Astrocyte (in vitro differentiated cells and primary cell): ENCODE measurements around the gene ZNF414. TPM values are rescaled to one million over a fixed set of nuclear protein-coding genes. Genes with fewer than 3 reads are reported as not detected.

Experiments used
- DNase-seq: peaks from one replicate; pipeline ENCODE4 v3.0.0-alpha.2; 2010; ENCODE audit warnings: low read depth
- FAIRE-seq: peaks from 2 replicates; lab custom pipeline; 2011; peaks lifted over from hg19 to GRCh38; lab: Jason Lieb, UNC
- H2AFZ ChIP-seq: 2 replicates; pipeline ENCODE4 v1.6.0; 2012; ENCODE audit warnings: low read depth, low read length, inconsistent platforms
- H3K27ac ChIP-seq: 2 replicates; pipeline ENCODE4 v1.5.1; 2011; ENCODE audit warnings: low read depth, low read length, inconsistent platforms
- H3K27me3 ChIP-seq: 2 replicates; pipeline ENCODE4 v1.6.0; 2011; ENCODE audit warnings: low read length, inconsistent platforms; ENCODE audit not compliant: insufficient read depth
- H3K36me3 ChIP-seq: 2 replicates; pipeline ENCODE4 v1.5.1; 2011; ENCODE audit warnings: low read length, inconsistent platforms; ENCODE audit not compliant: insufficient read depth
- H3K4me1 ChIP-seq: 2 replicates; pipeline ENCODE4 v1.5.1; 2011; ENCODE audit warnings: low read length, inconsistent platforms; ENCODE audit not compliant: insufficient read depth
- H3K4me2 ChIP-seq: 2 replicates; pipeline ENCODE4 v1.6.0; 2012; ENCODE audit warnings: low read length, inconsistent platforms
- H3K4me3 ChIP-seq: 2 replicates; pipeline ENCODE4 v1.5.1; 2011; ENCODE audit warnings: low read depth, mild to moderate bottlenecking, low read length, inconsistent platforms; ENCODE audit not compliant: insufficient read depth
- H3K79me2 ChIP-seq: 2 replicates; pipeline ENCODE4 v1.6.0; 2012; ENCODE audit warnings: mild to moderate bottlenecking, low read length, inconsistent platforms; ENCODE audit not compliant: insufficient read depth
- H3K9ac ChIP-seq: 2 replicates; pipeline ENCODE4 v1.6.0; 2012; ENCODE audit warnings: mild to moderate bottlenecking, low read length, inconsistent platforms
- H3K9me3 ChIP-seq: 2 replicates; pipeline ENCODE4 v1.5.1; 2012; ENCODE audit warnings: low read depth, mild to moderate bottlenecking, low read length, inconsistent platforms; ENCODE audit not compliant: insufficient read depth
- H4K20me1 ChIP-seq: 2 replicates; pipeline ENCODE4 v1.6.0; 2012; ENCODE audit warnings: low read length, inconsistent platforms; ENCODE audit not compliant: insufficient read depth
- H3K27ac Mint-ChIP-seq: one replicate; pipeline ENCODE4 v1.8.0; 2021; ENCODE audit warnings: mild to moderate bottlenecking, mixed read lengths; ENCODE audit not compliant: unreplicated experiment
- H3K27me3 Mint-ChIP-seq: one replicate; pipeline ENCODE4 v1.8.0; 2021; ENCODE audit warnings: low read depth, mixed read lengths; ENCODE audit not compliant: unreplicated experiment
- H3K36me3 Mint-ChIP-seq: one replicate; pipeline ENCODE4 v1.8.0; 2021; ENCODE audit warnings: low read depth, mixed read lengths; ENCODE audit not compliant: unreplicated experiment
- H3K4me1 Mint-ChIP-seq: one replicate; pipeline ENCODE4 v1.8.0; 2021; ENCODE audit warnings: low read depth, mixed read lengths; ENCODE audit not compliant: unreplicated experiment
- H3K4me3 Mint-ChIP-seq: one replicate; pipeline ENCODE4 v1.8.0; 2021; ENCODE audit warnings: mild to moderate bottlenecking, moderate library complexity, mixed read lengths; ENCODE audit not compliant: unreplicated experiment
- H3K9me3 Mint-ChIP-seq: one replicate; pipeline ENCODE4 v1.8.0; 2021; ENCODE audit warnings: mild to moderate bottlenecking, mixed read lengths; ENCODE audit not compliant: unreplicated experiment
- CTCF ChIP-seq: IDR thresholded peaks from 2 replicates; pipeline ENCODE4 v1.5.1; 2011; ENCODE audit warnings: low read depth, mild to moderate bottlenecking, inconsistent platforms, low read length, moderate library complexity; ENCODE audit not compliant: insufficient read depth
- EZH2 ChIP-seq: IDR thresholded peaks from 2 replicates; pipeline ENCODE4 v1.6.1; 2012; ENCODE audit warnings: mild to moderate bottlenecking, low read length, inconsistent platforms; ENCODE audit not compliant: insufficient read depth
- total RNA-seq: library from RNA; stranded (reverse); gene quantifications from 2 replicates; pipeline ENCODE4 v1.2.1, GENCODE V29; 2021

ZNF414 gene
- total RNA-seq, 1 donor from 2014 or later, result 17.2 TPM

- Histone ChIP-seq H3K36me3 (no peaks in the 10 kb centered on the region), H3K9ac (no peak overlapping the region), H3K9me3 (no peaks in the 10 kb centered on the region), H3K79me2 (no peaks in the 10 kb centered on the region), H3K4me2 (no peak overlapping the region), H3K4me1 (no peaks in the 10 kb centered on the region), H2AFZ (no peak overlapping the region), H3K4me3 (no peak overlapping the region), H3K27ac (no peak overlapping the region), H3K27me3 (no peaks in the 10 kb centered on the region), H4K20me1 (no peaks in the 10 kb centered on the region)
- DNase-seq (no peak), FAIRE-seq (no peak)
- H3K36me3 Mint-ChIP-seq, result peaks cover 1% of the 10 kb centered on the region
- H3K27me3 Mint-ChIP-seq, result no peaks in the 10 kb centered on the region
- no peaks in the 10 kb centered on the region for H3K9me3 Mint-ChIP-seq
- TF ChIP-seq EZH2, result no peak
- no peak for TF ChIP-seq CTCF
- H3K4me3 Mint-ChIP-seq, result no peak overlapping the region
- H3K4me1 Mint-ChIP-seq, result no peaks in the 10 kb centered on the region
- no peak overlapping the region for H3K27ac Mint-ChIP-seq
Observed at GRCh38 chr19:8536282-8536681, 22.3 kb upstream of the ZNF414 start.

GRCh38 chr19:8532225-8532624, 18.3 kb upstream of the ZNF414 start:
- Mint-ChIP-seq H3K9me3 (peaks cover 3% of the 10 kb centered on the region), H3K4me3 (no peak overlapping the region), H3K27me3 (no peaks in the 10 kb centered on the region), H3K27ac (no peak overlapping the region), H3K36me3 (peaks cover 4% of the 10 kb centered on the region), H3K4me1 (peaks cover 2% of the 10 kb centered on the region)
- H3K79me2 ChIP-seq, result peaks cover 2% of the 10 kb centered on the region
- no peak overlapping the region for H3K4me3 ChIP-seq
- peaks cover under 1% of the 10 kb centered on the region for H3K4me1 ChIP-seq
- DNase-seq (no peak), FAIRE-seq (no peak)
- no peak overlapping the region for H3K4me2 ChIP-seq
- H4K20me1 ChIP-seq, result peaks cover 17% of the 10 kb centered on the region
- H2AFZ ChIP-seq, result no peak overlapping the region
- no peak overlapping the region for H3K27ac ChIP-seq
- no peaks in the 10 kb centered on the region for H3K27me3 ChIP-seq
- H3K9ac ChIP-seq, result no peak overlapping the region
- H3K36me3 ChIP-seq, result no peaks in the 10 kb centered on the region
- TF ChIP-seq CTCF, result no peak
- TF ChIP-seq EZH2, result no peak
- H3K9me3 ChIP-seq, result no peaks in the 10 kb centered on the region

GRCh38 chr19:8531470-8531869, 17.5 kb upstream of the ZNF414 start:
- Histone ChIP-seq H3K36me3 (no peaks in the 10 kb centered on the region), H3K27me3 (no peaks in the 10 kb centered on the region), H3K79me2 (peaks cover 8% of the 10 kb centered on the region), H3K9me3 (no peaks in the 10 kb centered on the region), H3K4me1 (peaks cover 6% of the 10 kb centered on the region), H4K20me1 (peaks cover 17% of the 10 kb centered on the region), H3K4me2 (no peak overlapping the region), H2AFZ (no peak overlapping the region), H3K4me3 (no peak overlapping the region), H3K9ac (no peak overlapping the region), H3K27ac (no peak overlapping the region)
- Mint-ChIP-seq H3K27ac (no peak overlapping the region), H3K9me3 (peaks cover 3% of the 10 kb centered on the region), H3K36me3 (peaks cover 4% of the 10 kb centered on the region), H3K4me3 (no peak overlapping the region), H3K4me1 (peaks cover 7% of the 10 kb centered on the region), H3K27me3 (no peaks in the 10 kb centered on the region)
- no peak for FAIRE-seq
- no peak for DNase-seq
- TF ChIP-seq EZH2 (no peak), CTCF (no peak)
